ENCODE results near the gene GATAD2A. TPM values are rescaled to one million over a fixed set of nuclear protein-coding genes. Genes with fewer than 3 reads are reported as not detected.

The GATAD2A gene
- total and polyA plus RNA-seq, 10 of the 15 experiments (the other 5 are each of a cell fraction or from before 2014, with no cell fraction given): 2.6 to 173 (median 32.0) TPM

DNA sequence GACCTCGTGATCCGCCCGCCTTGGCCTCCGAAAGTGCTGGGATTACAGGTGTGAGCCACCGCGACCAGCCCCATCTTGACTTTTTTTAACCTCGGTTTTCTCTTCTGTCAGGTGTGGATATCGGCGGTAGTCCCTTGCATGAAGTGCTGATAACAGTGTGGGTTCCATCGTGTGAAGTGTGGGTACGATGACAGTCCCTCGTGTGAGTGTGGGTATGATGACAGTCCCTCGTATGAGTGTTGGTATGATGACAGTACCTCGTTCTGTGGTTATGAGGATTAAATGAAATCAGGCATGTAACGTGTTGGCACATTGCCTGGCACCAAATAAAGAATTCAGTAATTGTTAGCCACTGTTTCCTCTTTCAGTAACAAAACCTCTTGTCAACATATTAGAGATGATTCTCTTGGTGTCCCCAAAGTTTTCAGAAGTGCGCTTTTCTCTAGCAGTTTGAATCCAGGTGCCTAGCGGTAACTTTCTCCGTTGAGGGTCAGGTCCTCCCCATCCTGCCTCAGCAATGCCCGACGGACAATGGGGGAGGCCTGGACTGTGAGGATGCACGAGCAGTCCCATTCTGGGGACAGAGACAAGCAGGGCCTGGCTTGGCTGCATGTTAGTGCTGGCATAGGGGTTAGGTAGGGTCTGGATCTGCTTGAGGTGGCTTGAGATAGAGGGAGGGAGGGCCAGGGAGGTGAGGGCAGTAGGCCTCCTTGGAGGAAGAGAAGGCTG lies 15.3 kb downstream of the GATAD2A start:
- H3K4me1 ChIP-seq (ENCODE audit: control insufficient read depth, insufficient read depth, low read length): peaks cover 30% of the 10 kb centered on the region
- ChIA-PET RAD21 (ENCODE audit: unreplicated experiment) (no interaction called here), SMC1A (ENCODE audit: uncharacterized antibody, unreplicated experiment) (no interaction called here), POLR2A (interaction anchor here (0.6 to 1.0 kb wide), 2 partner anchors 9 to 13 kb away, joined by 3 to 4 read pairs; no protein-coding TSS in a partner anchor), CTCF (no interaction called here)
- no peaks in the 10 kb centered on the region for H3K27me3 ChIP-seq (replicated peaks in 1 of 2; ENCODE audit: control insufficient read depth in 2 of 2, insufficient read depth in 2 of 2, low read length in 1 of 2)
- H3K4me3 ChIP-seq: 0 out of 2 replicates have a peak overlapping the region, but pooled peaks have one; percentile 24
- peak; percentile 84 for FAIRE-seq
- peak overlapping the region; percentile 8; the same call in 1 of the 2 replicates for H3K27ac ChIP-seq (ENCODE audit: control insufficient read depth, insufficient read depth)
- H4K20me1 ChIP-seq (ENCODE audit: control insufficient read depth, insufficient read depth): peaks cover 8% of the 10 kb centered on the region
- BruUV-seq (replicated peaks): no TSS peak
- H3K9me3 ChIP-seq (replicated peaks; ENCODE audit: control insufficient read depth, insufficient read depth, low read length): no peaks in the 10 kb centered on the region
- peak; percentile 79 for ATAC-seq
- 0 out of 2 replicates have a peak overlapping the region, but pooled peaks have one; percentile 18 for H3K4me2 ChIP-seq (ENCODE audit: control insufficient read depth, insufficient read depth)
- peaks cover 84% of the 10 kb centered on the region for H3K79me2 ChIP-seq (ENCODE audit: control insufficient read depth, insufficient read depth, low read length)
- peak; percentile 87 for DNase-seq (ENCODE audit: low read depth, low spot score)
- no peak overlapping the region for H2AFZ ChIP-seq (ENCODE audit: control insufficient read depth, low read depth, low read length)
- intact Hi-C loops (cut with micrococcal nuclease; ENCODE audit: unreplicated experiment): no loop called here
- in situ Hi-C loops (cut with MboI): no loop called here
- no peak overlapping the region for H3K9ac ChIP-seq (ENCODE audit: control insufficient read depth, insufficient read depth, low read length)
- WGBS (ENCODE audit: insufficient coverage, insufficient replicate concordance, low lambda C conversion rate, missing lambda C conversion rate): 61% methylated on average over 21 of the region's 21 CpGs
- H3K36me3 ChIP-seq (ENCODE audit: control insufficient read depth in 2 of 2, insufficient read depth in 2 of 2, low read length in 1 of 2): peaks cover 0 to 8% of the 10 kb centered on the region in 2 experiments; a peak in 2 of 4 replicates
- TF ChIP-seq SP1 (IDR thresholded peaks at IDR 0.05; ENCODE audit: low read depth, low read length): no peak
- TF ChIP-seq EZH2 (IDR thresholded peaks at IDR 0.05; ENCODE audit: borderline replicate concordance, control insufficient read depth, low read depth, low read length): no peak
- TF ChIP-seq ZBED1 (IDR thresholded peaks at IDR 0.05; ENCODE audit: borderline replicate concordance): no peak
- TF ChIP-seq RUNX3 (IDR thresholded peaks at IDR 0.05; ENCODE audit: low read length): peak; percentile 64; the same call in 1 of the 2 replicates
- no peak for TF ChIP-seq HDAC2 (IDR thresholded peaks at IDR 0.05)
- no peak for TF ChIP-seq EGR1 (IDR thresholded peaks at IDR 0.05; ENCODE audit: borderline replicate concordance in 1 of 2, low read depth in 2 of 2, low read length in 2 of 2)
- no peak for TF ChIP-seq HDGF (IDR thresholded peaks at IDR 0.05)
- TF ChIP-seq MEF2B (IDR thresholded peaks at IDR 0.05; ENCODE audit: partially characterized antibody, poor library complexity, severe bottlenecking): peak; percentile 48
- no peak for TF ChIP-seq MAX (IDR thresholded peaks at IDR 0.05; ENCODE audit: low read depth, low read length)
- no peak for TF ChIP-seq CREM (IDR thresholded peaks at IDR 0.05; ENCODE audit: low read depth)
- TF ChIP-seq SMAD1 (IDR thresholded peaks at IDR 0.05; ENCODE audit: low read depth, partially characterized antibody): peak; percentile 69
- 0 out of 2 replicates have a peak, but pooled peaks have one; percentile 18 for TF ChIP-seq ZNF24 (IDR thresholded peaks at IDR 0.05)
- TF ChIP-seq NBN (IDR thresholded peaks at IDR 0.05): peak; percentile 71; the same call in 1 of the 2 replicates
- TF ChIP-seq ZBTB33 (IDR thresholded peaks at IDR 0.05): peak; percentile 61; the same call in 1 of the 2 replicates
- TF ChIP-seq, protein P1, sequence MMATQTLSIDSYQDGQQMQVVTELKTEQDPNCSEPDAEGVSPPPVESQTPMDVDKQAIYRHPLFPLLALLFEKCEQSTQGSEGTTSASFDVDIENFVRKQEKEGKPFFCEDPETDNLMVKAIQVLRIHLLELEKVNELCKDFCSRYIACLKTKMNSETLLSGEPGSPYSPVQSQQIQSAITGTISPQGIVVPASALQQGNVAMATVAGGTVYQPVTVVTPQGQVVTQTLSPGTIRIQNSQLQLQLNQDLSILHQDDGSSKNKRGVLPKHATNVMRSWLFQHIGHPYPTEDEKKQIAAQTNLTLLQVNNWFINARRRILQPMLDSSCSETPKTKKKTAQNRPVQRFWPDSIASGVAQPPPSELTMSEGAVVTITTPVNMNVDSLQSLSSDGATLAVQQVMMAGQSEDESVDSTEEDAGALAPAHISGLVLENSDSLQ (IDR thresholded peaks at IDR 0.05): peak; percentile 51; the same call in 1 of the 2 replicates
- TF ChIP-seq IKZF1 (conservative IDR thresholded peaks at IDR 0.05): no peak; the same call in 1 of the 2 replicates
- TF ChIP-seq FOXM1 (IDR thresholded peaks at IDR 0.05; ENCODE audit: low read depth, low read length): no peak
- TF ChIP-seq SMARCA5 (IDR thresholded peaks at IDR 0.05): no peak
- TF ChIP-seq POU2F2 (IDR thresholded peaks at IDR 0.05; ENCODE audit: borderline replicate concordance, low read depth, low read length): no peak
- TF ChIP-seq GABPA (IDR thresholded peaks at IDR 0.05; ENCODE audit: low read depth): no peak
- TF ChIP-seq MTA3 (IDR thresholded peaks at IDR 0.05; ENCODE audit: borderline replicate concordance, low read length): no peak

All from GM12878 (cell line).